ENCODE data around the gene NALCN.

The NALCN gene

DNA sequence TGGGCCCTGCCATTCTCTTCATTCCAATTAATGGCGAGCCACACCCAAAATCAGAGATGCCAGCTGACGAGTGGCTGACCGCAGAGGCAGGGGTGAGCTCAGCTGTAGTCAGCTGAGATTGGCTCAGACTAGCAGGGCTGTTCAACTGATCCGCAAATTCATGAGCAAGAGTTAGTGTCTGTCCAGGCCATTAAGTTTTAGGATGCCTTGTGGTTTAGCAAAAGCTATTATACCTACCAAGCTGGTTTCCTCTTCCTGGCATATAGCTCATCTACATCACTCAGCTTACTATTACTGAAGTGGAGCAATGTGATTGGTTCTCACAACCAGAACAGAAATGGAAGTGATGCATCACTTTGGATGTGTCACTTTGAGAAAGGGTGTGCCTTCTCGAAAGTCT is 148.7 kb downstream of the NALCN start:
- DNase-seq = no peak

GRCh38 chr13:101265934-101266333 is 150.4 kb downstream of the NALCN start:
- no peak for DNase-seq

- DNase-seq = no peak
These were observed 151.4 kb downstream of the NALCN start for GRCh38 chr13:101264931-101265330.

DNA sequence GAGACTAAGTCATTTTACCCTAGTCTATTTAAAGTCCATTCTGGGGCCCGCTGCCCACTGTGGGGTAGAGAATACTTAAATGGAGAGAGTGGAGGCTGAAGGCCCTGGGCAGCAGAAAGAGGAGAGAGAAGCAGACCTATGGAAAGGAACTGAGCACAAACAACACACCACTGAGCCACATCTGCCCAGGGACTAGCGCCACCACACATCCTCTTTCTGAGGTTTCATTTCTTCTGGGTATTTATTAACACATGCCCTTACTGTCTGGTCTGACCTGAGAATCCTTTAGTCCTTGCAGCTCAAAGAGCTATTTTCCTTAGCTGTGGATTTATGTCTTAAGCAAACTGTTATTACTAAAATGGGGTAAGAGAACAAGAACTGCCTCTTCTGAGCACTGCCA is 154.0 kb downstream of the NALCN start:
- no peak for DNase-seq

DNA sequence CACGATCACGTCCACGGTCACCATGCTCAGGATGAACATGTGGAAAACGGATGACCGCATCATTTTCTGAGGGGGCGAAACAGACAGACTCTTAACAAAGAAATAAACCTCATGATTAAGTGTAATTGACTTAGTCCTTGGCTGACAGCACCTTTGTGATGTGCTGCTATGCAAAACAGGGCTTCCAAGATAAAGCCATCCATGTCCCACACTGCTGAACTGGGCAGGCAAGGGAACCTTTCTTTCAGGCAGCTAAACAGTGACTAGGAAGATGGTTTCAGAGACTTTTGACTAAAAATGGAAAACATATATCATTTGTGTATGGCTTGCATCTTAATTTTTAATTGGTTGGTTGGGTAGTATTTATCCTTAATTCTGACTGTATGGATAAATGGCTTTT is 157.8 kb downstream of the NALCN start:
- no peak for DNase-seq

DNA sequence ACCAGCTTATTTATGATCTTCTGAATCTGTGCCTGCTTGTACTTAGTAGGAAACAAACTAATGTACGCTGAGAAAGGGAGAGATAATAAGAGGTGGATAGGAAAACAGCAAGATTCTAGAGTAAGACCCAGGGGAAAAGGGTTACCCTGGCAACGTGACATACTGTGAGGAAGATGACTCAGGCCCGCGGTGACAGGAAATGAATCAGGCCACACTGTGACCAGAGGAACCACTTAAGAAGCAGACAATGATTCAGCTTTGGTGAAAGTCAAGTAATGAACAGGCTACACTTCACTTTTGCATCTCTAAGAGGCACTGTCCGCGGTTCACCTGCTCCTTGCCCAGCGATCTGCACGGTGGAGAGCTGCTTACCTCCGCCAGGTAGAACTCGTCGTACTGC is 158.2 kb downstream of the NALCN start:
- DNase-seq = peak; percentile 30 to 54 (median 38)

- no peak for DNase-seq
These were observed 167.4 kb downstream of the NALCN start for GRCh38 chr13:101248739-101249514.

- no peak for DNase-seq
These were observed 173.6 kb downstream of the NALCN start for GRCh38 chr13:101242720-101243119.

- DNase-seq = no peak
These were observed 177.8 kb downstream of the NALCN start for GRCh38 chr13:101238555-101238954.

DNA sequence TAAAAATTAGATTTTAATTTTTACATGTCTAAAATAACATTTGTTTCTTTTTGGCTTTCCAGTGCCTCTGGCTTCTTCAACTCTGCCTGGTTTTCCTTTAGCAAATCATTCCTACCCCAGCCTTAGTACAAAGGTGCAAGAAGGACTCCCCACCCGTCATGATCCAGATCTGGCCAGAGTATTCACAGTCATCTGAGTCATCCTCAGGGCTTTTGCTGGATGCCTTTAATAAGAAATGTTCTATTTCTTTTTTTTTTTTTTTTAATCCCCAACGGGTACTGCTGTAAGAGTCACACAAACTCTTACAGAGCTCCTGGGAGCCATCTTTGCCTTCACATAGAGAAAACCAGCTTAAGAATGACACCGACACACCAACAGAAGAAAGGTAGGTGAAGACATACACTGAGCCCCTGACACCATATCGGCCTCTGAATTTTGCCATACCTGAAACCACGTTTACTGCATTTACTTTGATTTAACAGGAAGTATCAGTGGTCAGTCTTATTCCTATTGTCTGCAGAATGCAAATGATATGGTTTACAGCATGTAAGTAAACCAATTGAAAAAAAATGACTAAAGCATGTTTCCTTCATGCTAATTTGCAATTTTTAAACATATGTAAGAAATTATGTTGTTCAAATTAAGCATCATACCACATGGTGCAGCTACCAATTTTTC is 184.4 kb downstream of the NALCN start:
- no peak for DNase-seq

DNA sequence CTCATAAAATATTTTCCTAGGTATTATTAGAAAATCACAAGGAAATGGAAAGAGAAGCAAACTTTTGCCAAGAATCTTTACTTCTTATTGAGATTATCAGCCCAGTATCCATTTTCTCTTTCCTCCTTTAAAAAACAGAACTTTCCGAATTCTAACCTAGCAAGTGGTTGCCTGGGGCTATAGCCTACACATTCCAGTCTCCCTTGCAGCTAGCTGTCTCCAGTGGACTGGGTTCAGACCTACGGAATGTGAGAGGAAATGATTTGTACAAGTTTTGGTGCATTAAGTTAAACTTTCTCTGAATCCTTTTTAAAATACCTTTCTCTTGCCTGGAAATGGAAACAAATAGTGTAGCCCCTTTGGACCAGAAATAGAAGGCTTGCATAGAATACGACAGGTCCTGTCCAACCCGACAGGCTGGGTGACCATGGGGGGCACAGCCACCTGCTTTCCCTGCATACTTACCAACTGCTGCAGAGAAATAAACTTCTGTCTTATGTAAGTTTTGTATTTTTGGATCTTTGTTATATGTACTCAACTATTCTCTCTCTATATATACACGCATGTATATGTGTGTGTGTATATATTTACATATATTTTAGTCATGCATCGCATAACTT is 185.9 kb downstream of the NALCN start:
- DNase-seq = no peak

DNA sequence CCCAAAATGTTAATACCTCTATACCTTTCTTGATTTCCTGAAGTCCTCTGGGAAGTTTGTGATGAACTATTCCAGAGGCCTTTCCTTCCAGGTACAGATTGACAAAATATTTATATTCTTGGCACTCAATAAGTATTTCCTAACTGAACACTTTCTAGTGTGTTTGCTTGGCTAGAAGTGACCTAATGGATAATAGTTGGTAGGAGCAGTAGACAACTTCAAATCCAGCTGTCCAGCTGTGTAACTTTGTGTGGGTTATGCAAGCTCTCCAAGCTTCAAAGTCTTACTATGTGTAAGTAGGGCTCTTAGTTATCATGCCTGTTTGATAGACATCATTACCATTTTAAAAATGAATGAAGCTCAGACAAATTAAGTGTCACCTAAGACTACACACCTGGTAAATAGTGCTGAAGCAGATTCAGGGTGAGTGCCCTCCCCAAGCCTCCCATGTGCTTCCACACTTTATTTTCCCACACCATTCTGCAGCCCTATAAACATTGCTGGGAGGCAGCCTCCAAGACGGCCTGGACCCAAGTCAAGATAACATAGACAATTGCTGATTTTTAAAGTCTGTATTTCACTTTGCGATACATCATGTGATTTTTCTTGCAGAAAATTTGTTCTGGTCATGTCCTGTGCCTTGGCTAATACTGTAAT is 196.6 kb downstream of the NALCN start:
- no peak for DNase-seq

GRCh38 chr13:101218484-101218883 is 197.8 kb downstream of the NALCN start:
- no peak for DNase-seq

DNA sequence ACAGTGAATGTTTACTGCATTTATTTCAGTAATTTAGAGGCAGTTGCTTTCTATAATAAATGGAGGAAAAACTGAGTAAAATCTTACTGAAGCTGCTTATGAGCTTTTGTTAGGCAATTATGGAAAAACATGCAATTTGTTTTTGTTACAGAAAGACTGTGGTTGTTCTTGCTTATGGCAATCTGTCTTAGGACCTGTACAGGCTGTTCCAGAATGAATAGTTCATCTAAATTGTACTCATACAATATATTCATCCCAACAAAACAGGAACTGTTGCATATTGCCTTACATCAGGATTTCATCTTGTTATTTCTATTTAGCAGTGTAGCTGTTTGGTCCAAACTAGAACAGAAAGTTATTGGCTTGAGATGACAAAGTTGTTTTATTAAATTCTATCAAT is 199.2 kb downstream of the NALCN start:
- no peak for DNase-seq

DNA sequence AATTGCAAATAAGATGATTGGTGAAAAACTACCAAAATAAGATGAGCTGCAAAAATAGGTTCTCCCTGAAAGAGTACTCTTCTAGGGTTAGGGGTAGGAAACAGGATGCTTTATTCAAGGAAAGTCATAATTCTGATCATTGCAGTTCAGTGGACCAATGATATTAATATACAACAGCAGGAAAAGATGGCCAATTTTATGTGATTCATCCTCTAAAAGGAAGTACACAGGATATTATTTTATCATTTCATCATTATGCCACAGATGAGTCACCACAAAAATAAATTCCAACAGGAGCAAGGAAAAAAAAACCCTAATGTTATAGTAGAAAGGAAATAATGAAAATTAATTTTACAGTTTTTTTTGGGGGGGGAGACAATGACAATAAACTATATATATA is 205.0 kb downstream of the NALCN start:
- no peak for DNase-seq

GRCh38 chr13:101210774-101211173 is 205.5 kb downstream of the NALCN start:
- DNase-seq = no peak

GRCh38 chr13:101209206-101209893 is 207.0 kb downstream of the NALCN start:
- no peak for DNase-seq

DNA sequence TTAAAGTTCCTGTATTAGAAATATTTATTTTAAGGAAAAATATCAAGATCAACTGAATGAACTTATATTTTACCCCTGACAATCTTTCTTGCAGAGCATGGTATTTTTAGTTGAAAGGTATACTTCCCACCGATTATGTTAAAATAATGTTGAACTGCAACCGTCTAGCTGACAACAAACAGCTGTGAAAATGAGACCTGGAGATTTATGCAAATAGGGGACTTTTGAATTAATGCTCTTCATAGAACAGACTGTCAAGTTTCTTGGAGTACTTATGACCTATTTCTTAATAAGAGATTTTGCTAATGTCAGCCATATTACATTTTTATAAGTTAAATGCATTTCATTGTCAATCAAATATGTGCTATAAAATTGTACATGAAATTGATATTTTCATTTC is 210.9 kb downstream of the NALCN start:
- DNase-seq = no peak

DNA sequence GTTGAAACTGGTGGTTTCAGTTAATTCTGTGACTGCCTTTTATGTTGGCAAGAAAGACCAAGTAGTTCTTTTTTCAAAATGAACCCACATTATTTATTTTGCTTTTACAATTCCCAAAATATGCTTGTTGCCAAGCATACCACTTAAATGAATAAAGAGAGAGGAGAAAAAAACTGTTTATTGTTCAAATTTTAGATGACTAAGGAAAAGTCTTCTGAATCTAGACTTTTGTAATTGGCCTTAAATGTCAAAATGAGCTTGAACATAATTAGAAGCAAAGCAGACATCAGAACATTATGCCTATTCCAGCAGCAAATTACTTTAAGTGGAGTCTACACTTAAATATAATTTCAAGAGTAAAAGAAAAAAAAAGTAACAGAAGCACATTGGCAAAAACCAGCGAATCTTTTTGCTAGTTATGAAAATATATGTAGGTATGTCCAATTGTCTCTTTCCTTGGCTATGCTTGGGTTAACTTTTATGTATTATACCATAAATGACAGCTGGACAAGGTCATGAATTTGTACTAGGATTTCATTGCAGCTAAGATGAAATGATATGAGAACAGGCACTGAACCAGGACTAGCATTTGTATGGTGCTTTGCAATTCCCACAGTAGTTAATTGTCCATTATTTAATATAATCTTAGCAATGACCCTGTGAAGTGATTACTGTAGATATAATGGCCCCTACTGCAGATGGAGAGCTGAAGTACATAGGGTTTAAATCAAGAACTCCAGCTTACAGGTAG is 211.9 kb downstream of the NALCN start:
- DNase-seq = no peak

DNA sequence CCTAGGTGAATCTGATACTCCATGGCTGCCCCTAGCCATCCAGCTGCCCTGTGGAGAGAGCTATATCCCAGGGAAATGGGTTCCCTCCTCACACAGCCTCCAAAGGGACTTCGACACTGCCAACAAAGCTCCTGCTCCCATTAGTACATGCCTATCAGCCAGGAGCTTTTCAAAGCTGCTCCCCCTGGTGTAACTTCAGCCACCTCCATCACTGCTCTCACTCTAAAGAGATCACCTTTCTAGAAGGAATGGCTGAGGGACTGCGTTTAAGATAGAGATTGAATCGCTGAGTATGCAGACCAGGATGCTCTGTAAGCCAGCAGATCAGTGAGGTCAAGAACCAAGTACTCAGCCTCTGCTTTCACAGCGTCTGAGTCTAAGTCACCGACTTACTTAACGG is 213.7 kb downstream of the NALCN start:
- no peak for DNase-seq

DNA sequence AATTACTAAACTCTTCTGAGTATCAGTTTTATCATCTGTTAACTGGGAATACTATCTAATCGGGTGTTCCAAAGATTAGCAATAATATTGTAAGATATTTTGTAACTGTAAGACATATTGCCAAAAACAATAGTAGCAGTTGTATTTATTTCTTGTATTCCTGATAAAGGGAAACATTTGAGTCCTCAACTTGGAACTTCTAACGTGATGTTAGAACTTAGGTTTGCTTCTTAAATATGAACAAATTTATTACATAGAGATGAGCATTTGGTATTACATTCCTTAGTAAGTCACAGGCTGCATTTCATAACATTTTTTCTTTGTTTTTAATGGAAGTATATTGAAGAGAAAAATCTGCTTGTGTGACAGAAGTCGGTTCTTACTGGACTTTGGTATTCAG is 225.3 kb downstream of the NALCN start:
- no peak for DNase-seq

- DNase-seq = no peak
These were observed 226.0 kb downstream of the NALCN start for GRCh38 chr13:101190337-101190736.
